Liver (tissue), 3 donors: ENCODE measurements around the gene LINS1.

Experiments used
- CTCF ChIP-seq: fragments of 150-350 bp; IDR thresholded peaks from 2 replicates; pipeline ENCODE4 v1.5.1; 2017; ENCODE audit warnings: improper control_type of control experiment, low read depth, low read length; ENCODE audit not compliant: missing input control
- EGR1 ChIP-seq, 2 donors: IDR thresholded peaks; 2 replicates each; pipeline ENCODE4 v1.6.1; 2016 to 2018; ENCODE audit warnings: antibody characterized with exemption in 2 of 2, low read depth in 2 of 2
- GABPA ChIP-seq, 2 donors: IDR thresholded peaks in 1 of 2; conservative IDR thresholded peaks in 1 of 2; 2 replicates each; pipeline ENCODE4 v1.6.1; 2016; ENCODE audit warnings: antibody characterized with exemption in 2 of 2, mild to moderate bottlenecking in 1 of 2, moderate library complexity in 1 of 2
- JUND ChIP-seq, 2 donors: IDR thresholded peaks; 2 replicates each; pipeline ENCODE4 v1.6.1; 2016; ENCODE audit warnings: antibody characterized with exemption in 2 of 2
- MAX ChIP-seq: IDR thresholded peaks from 2 replicates; pipeline ENCODE4 v1.6.1; 2016; ENCODE audit warnings: antibody characterized with exemption
- NR2F2 ChIP-seq: IDR thresholded peaks from 2 replicates; pipeline ENCODE4 v1.6.1; 2016; ENCODE audit warnings: antibody characterized with exemption
- RAD21 ChIP-seq, 2 donors: IDR thresholded peaks; 2 replicates each; pipeline ENCODE4 v1.6.1; 2016; ENCODE audit warnings: antibody characterized with exemption in 2 of 2, mild to moderate bottlenecking in 2 of 2
- RXRA ChIP-seq, 2 donors: IDR thresholded peaks; 2 replicates each; pipeline ENCODE4 v1.6.1; 2017 to 2018; ENCODE audit warnings: antibody characterized with exemption in 2 of 2, mild to moderate bottlenecking in 1 of 2
- SP1 ChIP-seq: IDR thresholded peaks from 2 replicates; pipeline ENCODE4 v1.6.1; 2018; ENCODE audit warnings: antibody characterized with exemption, mild to moderate bottlenecking
- TAF1 ChIP-seq: conservative IDR thresholded peaks from 2 replicates; pipeline ENCODE4 v1.6.1; 2016; ENCODE audit warnings: antibody characterized with exemption, mild to moderate bottlenecking
- YY1 ChIP-seq: IDR thresholded peaks from 2 replicates; pipeline ENCODE4 v1.6.1; 2016; ENCODE audit warnings: antibody characterized with exemption, mild to moderate bottlenecking
- ZBTB33 ChIP-seq: IDR thresholded peaks from 2 replicates; pipeline ENCODE4 v1.6.1; 2016; ENCODE audit warnings: antibody characterized with exemption
- TF ChIP-seq, protein P1 (sequence below): IDR thresholded peaks from 2 replicates; pipeline ENCODE4 v1.6.1; 2016; ENCODE audit warnings: antibody characterized with exemption, mild to moderate bottlenecking
- TF ChIP-seq, protein P2 (sequence below): IDR thresholded peaks from 2 replicates; pipeline ENCODE4 v1.6.1; 2016; ENCODE audit warnings: antibody characterized with exemption
- donor health status: healthy.
- donor health status: healthy.

GRCh38 chr15:100612539-100612938 lies 10.6 kb upstream of the LINS1 start:
- TF ChIP-seq CTCF, result no peak
- TF ChIP-seq NR2F2, result no peak
- no peak for TF ChIP-seq RXRA (IDR thresholded peaks at IDR 0.05)
- TF ChIP-seq, protein P1, sequence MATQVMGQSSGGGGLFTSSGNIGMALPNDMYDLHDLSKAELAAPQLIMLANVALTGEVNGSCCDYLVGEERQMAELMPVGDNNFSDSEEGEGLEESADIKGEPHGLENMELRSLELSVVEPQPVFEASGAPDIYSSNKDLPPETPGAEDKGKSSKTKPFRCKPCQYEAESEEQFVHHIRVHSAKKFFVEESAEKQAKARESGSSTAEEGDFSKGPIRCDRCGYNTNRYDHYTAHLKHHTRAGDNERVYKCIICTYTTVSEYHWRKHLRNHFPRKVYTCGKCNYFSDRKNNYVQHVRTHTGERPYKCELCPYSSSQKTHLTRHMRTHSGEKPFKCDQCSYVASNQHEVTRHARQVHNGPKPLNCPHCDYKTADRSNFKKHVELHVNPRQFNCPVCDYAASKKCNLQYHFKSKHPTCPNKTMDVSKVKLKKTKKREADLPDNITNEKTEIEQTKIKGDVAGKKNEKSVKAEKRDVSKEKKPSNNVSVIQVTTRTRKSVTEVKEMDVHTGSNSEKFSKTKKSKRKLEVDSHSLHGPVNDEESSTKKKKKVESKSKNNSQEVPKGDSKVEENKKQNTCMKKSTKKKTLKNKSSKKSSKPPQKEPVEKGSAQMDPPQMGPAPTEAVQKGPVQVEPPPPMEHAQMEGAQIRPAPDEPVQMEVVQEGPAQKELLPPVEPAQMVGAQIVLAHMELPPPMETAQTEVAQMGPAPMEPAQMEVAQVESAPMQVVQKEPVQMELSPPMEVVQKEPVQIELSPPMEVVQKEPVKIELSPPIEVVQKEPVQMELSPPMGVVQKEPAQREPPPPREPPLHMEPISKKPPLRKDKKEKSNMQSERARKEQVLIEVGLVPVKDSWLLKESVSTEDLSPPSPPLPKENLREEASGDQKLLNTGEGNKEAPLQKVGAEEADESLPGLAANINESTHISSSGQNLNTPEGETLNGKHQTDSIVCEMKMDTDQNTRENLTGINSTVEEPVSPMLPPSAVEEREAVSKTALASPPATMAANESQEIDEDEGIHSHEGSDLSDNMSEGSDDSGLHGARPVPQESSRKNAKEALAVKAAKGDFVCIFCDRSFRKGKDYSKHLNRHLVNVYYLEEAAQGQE, result no peak
- TF ChIP-seq TAF1, result no peak
- no peak for TF ChIP-seq MAX
- no peak for TF ChIP-seq GABPA (IDR thresholded peaks at IDR 0.05 in 1 of 2, conservative IDR thresholded peaks at IDR 0.05 in 1 of 2)
- TF ChIP-seq ZBTB33, result no peak
- no peak for TF ChIP-seq RAD21 (IDR thresholded peaks at IDR 0.05)
- no peak for TF ChIP-seq YY1
- TF ChIP-seq EGR1 (IDR thresholded peaks at IDR 0.05; ENCODE audit: low read depth in 2 of 2), result no peak
- TF ChIP-seq, protein P2, sequence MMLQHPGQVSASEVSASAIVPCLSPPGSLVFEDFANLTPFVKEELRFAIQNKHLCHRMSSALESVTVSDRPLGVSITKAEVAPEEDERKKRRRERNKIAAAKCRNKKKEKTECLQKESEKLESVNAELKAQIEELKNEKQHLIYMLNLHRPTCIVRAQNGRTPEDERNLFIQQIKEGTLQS, result no peak
- no peak for TF ChIP-seq SP1
- TF ChIP-seq JUND (IDR thresholded peaks at IDR 0.05), result no peak
